DMS114 treated with DMSO at 0.1 percent for 48 hours (cell line): Measurements from ENCODE around the gene MYO5C.

Experiments used
- DNase-seq: peaks from one replicate; lab custom pipeline; 2025; ENCODE audit not compliant: unreplicated experiment; lab: John Stamatoyannopoulos, UW

Gene MYO5C, protein sequence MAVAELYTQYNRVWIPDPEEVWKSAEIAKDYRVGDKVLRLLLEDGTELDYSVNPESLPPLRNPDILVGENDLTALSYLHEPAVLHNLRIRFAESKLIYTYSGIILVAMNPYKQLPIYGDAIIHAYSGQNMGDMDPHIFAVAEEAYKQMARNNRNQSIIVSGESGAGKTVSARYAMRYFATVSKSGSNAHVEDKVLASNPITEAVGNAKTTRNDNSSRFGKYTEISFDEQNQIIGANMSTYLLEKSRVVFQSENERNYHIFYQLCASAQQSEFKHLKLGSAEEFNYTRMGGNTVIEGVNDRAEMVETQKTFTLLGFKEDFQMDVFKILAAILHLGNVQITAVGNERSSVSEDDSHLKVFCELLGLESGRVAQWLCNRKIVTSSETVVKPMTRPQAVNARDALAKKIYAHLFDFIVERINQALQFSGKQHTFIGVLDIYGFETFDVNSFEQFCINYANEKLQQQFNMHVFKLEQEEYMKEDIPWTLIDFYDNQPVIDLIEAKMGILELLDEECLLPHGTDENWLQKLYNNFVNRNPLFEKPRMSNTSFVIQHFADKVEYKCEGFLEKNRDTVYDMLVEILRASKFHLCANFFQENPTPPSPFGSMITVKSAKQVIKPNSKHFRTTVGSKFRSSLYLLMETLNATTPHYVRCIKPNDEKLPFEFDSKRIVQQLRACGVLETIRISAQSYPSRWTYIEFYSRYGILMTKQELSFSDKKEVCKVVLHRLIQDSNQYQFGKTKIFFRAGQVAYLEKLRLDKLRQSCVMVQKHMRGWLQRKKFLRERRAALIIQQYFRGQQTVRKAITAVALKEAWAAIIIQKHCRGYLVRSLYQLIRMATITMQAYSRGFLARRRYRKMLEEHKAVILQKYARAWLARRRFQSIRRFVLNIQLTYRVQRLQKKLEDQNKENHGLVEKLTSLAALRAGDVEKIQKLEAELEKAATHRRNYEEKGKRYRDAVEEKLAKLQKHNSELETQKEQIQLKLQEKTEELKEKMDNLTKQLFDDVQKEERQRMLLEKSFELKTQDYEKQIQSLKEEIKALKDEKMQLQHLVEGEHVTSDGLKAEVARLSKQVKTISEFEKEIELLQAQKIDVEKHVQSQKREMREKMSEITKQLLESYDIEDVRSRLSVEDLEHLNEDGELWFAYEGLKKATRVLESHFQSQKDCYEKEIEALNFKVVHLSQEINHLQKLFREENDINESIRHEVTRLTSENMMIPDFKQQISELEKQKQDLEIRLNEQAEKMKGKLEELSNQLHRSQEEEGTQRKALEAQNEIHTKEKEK (N-terminal part only)

DNA sequence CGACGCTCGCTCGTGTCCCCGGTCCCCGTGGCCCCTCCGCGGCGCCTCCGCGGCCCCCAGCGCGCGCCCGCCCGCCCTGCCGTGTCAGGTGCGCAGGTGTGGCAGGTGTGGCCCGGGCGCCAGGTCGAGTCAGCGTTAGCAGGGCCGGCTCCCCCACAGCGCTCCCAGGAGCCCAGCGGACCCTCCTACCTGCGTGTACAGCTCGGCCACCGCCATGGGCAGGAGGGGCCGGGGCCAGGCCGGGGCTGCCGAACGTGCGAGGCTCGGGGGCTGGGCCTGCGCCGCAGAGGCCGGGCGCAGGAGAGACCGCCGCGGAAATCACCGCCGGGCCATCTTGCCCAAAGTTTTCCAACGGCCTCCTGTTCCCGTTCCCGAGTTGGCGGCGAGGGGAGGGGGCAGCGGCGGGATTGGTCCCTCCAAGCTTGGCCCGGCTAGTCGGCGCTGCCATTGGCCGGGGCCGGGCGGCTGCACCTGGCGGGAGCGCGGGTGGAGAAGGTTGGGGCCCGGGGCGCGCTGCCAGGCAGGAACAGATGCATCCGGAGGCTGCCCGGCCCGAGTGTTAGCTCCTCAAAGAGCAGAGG is at the start of gene MYO5C:
TSS of gene MYO5C (minus strand) at position 384 of the 581 bp plus-strand sequence. CDS start at position 216, 168 bp downstream.
- peak; percentile 15 for DNase-seq

DNA sequence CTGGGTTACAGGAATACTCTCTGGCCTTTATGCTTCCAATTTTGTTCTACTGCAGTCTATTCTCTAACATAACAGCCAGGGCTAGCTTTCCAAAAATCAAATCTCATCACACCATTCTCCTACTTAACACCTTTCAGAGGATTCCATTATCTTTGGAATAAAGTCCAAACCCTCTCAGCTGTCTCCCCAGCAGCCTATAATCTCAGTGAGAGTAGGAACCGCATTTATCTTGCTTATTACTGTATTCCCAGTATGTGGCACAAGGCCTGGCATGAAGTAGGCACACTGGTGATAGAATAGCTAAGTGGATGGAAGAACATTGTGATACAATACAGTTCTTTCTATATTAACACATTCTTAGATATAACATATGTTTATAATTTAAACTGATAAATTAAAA is 49.0 kb upstream of the MYO5C start:
- no peak for DNase-seq

DNA sequence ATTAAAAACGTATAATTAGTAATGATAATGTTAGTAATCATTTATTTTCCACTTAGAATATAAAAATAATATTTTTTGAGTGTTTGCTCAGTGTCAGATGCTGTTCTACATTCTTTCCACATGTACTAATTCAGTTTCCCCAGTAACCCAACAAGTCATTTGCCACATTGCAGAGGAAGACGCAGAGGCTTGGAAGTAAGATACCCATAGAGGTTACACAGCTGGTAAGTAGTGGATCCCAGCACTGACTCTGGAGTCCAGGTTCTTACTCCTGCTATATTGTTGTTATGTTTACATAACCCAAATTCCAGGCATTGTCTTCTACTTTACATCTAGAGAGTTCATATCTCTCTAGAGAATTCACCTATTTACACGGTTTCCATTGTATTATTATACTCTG is 48.2 kb upstream of the MYO5C start:
- no peak for DNase-seq

DNA sequence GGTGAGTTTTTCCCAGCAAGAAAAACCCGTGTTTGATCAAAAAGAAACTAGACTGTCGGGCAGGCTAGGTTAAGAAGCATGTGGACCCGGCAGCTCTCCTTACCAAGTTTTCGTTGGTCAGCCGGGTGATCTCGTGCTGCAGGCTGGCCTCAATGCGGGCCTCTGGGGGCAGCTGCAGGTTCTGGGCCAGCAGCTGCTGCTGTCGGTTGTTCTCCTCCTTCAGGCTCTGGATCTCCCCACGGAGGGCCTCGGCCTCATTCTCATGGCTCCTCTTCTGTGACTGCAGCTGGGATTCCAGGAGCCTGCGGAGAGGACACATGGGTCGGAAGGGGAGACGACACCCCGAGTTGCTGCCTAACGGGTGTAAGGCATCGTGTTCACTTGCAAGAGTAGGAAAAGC is 44.5 kb upstream of the MYO5C start:
- DNase-seq, result no peak

DNA sequence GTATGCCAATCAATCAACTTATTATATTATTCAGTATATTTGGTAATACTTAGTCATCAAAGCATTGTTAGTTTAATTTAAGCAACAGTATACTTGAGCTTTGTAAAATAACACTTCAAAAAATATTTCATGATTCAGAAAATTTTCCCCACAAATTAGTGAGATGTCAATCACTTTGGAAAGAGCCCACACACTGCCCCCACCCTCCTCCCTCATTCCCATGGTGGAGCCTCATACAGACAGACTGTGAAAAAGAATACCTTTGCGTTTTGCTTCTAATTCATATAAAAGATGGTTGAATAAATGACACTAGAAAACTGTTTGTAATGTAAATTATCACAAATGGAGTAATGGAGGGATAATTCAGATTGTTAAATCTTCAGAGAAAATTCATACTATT is 43.3 kb upstream of the MYO5C start:
- DNase-seq, result no peak

DNA sequence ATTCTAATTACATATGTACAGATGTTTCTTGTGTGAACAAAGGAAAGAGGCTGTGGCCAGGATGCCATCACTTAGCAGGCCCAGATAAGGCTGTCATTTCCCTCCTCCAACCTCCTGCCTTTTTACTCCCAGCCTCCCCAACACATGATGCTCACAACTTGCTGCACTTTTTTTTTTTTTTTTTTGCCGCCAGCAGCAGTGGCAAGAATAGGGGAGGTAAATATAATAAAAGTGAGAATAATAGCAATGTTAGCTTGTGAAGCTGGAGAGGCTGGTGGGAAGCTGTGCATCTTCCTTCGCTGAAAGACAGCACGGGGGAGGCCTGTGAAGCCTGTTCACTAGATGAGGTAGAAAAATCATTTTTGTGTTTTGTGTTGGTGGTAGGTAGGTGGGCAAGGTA is 42.5 kb upstream of the MYO5C start:
- no peak for DNase-seq

DNA sequence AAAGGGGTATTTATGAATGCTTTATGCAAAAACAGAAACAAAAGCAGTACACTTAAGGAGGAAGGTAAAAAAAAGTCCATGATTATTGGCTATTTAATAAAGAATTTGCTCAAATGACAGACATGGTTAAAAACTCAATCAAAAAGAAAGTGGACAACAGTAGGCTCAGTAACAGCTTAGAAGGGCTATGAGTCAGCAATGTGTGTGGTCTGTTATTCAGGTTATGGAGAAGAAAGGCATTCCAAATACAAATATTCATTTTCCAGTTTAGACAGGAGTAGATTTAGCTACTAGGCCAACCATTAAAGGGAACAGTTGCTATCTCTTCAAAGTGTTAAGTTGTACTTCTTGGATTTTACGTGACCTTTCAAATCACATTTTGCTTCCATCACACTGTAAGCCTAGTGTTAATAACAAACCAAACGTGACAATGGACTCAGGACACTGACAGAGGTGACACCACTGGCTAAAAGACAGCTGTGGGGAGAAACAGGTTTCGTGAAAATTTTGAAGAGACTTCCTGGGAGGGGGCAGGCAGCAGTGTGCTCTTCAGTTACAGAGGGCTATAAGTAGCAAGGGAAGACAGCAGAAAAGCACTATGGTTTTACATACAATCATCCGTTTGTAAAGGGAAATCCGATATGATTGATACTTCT is 41.7 kb upstream of the MYO5C start:
- no peak for DNase-seq

DNA sequence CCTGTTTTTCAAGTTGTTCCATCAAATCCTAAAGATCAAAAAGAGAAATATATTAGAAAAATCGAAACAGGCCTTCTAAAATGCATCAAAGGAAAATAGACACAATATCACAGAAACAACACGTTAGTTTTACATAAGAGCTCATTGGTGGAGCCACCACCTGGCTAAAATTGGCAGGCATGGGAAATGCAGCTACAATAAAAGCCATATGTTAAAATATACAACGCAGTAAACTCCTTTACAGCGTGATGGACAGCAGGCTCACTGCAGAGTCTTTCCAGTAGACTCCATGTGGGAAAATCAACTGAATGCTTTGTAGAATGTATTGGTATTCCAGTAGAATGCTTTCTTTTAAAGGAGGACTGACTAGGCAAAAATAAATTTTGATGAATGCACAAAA is 40.9 kb upstream of the MYO5C start:
- DNase-seq, result no peak

DNA sequence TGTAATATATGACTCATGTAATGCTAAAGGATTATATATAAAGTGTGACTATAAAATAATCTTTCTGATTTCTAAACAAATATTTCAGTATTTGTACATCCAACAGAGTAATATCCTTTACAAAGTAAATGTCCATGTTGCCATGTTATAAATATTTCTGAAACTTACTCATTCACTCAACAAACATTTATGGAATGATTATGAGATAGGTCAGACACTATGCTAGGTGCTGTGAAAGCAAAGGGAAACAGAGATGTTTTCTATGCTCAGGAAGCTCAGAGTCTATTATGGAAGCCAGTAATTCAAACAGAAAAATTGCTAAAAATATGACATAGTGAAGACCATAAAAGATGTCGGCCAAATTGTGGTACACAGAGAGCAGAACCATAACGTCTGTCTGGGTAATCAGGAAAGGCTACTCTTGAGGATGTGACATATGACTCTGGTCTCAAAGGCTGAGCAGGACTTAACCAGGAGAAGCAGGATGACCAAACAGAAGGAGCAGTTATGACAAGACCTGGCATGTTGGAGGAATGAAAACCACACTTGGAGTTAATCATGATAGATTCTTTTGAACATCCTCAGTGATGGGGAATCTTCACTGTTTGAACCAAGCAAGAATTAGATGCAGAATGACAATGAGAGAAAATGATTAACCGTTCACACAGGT is 39.0 kb upstream of the MYO5C start:
- DNase-seq, result no peak

DNA sequence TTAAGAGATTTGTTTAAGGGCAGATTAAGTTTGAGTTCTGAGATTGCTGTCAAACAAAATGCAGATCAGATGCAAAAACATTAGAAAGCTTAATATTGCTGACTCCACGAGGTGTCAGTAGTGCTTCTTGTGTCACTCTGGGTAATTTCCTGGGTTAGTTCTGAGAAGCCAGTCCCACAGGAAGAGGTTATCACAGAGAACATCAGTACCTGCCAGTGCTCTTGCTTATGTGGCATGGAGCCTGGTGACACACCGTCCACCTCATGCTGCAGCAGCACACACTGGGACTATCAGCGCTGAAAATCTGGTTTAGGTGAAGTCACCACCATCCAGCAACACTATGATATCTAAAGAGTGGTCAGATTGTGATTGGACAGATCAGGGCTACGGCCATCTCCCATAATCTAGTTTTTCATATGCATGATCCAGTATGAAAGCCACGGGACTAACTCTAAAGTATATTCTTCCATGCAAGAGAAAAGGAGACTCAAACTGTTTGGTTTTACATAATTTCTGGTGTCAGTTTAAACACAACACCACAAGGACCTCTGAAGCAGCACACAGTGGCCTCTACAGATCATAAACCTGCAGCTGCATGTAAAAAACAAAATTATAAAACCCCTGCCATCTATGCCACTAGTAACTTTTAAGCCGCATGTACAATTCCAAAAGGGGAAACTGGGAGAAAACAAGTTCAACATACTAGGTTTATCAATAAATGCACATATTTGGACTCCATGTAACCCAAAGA is 36.1 kb upstream of the MYO5C start:
- no peak for DNase-seq

DNA sequence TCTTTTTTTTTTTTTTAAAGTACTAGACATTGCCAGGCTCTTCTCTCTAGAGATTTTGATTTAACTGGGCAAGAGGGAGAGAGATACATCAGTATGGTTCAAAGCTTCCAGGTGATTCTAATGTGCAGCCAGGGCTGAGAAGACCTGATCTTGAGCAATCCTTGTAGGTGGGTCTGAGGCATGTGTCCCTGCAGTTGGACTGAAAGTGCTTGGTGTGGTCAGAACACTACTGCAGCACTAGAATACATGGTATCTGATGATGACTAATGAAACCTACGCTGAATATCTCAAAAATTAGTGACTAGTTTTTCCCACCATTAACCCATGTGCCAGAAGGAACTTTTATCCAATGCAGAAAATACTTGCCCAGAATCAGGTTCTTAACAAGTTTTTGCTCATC is 34.4 kb upstream of the MYO5C start:
- DNase-seq, result no peak

DNA sequence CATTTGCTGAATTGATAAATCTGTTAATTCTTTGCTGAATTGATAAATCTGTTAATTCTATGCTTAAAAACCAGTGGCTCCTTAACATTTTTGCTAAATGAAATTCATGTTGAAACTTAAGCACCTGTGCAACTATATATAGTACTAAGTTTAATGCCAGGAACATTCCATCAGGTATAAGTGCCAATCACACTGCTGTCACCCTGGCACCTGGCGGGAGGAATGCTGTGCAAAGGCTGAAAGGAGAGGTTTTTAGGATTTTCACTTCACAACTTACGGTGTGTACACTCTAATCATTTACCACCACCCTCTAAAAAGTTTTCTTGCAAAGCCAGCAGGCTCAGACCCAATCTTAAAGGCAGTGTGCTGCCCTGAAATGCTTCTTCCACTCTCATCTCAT is 33.5 kb upstream of the MYO5C start:
- DNase-seq, result no peak

DNA sequence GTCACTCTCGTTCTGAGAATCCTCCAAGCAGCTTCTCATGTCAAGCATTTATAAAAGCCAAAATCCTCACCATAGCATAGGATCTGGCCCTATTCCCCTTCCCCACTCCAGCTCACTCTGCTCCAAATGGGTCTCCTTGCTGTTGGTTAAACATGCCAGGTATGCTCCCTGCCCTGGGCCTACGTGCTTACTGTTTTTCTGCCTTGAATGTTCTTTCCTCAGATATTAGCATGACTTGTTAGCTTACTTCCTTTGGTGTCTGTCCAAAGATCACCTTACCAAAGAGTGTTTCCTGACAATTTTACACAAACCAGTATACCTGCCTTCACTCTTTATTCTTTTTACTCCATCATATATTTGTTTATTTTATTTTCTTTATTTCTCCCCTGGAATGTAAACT is 33.1 kb upstream of the MYO5C start:
- DNase-seq, result no peak

DNA sequence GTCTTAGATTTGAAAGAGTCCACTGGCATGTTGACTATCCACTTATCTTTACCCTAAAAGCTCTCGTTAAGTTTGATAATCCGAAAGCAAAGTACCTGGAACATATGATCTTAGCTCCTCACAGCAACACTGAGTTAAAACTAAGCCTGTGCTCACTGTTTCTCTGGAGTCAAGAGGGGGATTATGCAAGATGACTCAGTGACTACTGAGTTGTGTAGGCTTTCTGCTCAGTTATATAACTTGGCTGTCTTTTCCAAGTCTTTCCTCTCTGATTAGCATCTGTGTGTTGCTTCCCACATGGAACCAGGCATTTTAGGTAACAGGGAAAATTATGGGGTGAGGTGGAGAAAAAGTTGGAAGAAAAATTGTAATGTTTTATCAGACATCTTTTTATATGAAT is 31.2 kb upstream of the MYO5C start:
- DNase-seq, result no peak

DNA sequence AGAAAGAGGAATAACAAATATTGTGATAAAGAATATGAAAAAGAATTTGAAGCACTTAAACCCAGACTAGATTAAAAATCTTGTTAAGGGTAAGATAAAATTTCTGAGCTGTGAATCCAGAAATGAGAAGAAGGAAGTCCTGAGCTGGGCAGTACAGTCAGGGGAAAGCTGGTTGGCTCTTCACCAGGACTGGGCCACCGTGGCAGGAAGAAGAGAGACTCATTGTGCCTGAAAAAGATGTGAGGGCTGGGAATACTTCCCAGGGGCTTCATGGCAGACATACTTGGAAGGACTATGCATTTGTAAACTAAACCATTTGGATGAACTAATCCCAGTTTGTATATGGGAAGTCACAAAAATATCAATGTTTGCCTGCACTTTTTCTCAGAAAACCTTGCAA is 28.5 kb upstream of the MYO5C start:
- no peak for DNase-seq

DNA sequence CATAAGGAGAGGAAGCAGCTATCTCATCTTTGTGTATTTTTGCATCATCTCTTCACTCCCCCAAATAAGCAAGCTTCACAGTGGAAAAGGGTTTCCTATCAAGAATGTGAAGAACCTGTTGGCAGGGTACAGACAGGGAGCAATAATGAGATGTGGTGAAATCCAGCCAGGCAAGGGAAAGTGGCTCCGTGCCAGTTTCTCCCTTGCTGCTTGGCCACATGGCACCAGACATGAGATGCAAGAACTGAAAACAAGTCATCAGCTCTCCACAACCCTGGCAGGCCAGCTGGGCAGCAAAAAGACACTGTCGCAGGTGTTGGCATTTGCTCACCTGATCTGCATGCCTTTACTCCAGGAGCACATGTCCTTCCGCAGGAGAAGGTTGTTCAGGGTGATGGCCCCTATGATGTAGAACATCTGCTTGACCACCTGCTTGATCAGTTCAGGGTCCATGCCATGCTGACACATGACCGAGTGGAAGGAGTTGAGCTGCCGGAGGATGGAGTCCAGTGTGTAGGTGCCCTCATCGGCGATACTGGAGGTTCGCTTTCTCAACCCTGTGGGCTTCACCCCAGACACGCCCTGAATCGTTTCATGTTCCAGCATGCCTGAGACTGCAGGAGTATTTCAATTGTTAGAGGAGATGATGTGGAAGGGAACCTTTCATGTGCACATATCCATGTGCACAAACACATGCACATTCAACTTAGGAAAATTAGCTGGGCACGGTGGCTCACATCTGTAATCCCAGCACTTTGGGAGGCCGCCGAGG is 23.3 kb upstream of the MYO5C start:
- no peak for DNase-seq

DNA sequence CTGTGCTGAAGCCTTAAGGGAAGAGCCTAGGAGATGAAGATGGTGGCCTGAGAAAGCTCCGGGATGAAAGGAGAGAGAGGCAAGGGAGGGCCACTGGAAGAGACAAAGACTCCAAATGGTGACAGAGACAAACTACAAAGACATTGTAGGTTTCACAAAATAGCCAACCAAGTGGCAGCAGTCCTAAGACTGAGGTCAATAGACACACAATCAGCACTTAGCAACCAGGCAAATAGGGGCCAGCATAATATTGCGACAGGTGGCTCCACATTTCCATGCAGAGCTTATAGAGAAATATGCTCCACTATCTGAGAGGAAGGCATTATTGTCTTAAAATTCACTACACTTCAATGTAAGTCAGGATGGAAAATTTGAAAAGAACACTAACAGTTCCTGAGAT is 22.1 kb upstream of the MYO5C start:
- no peak for DNase-seq

DNA sequence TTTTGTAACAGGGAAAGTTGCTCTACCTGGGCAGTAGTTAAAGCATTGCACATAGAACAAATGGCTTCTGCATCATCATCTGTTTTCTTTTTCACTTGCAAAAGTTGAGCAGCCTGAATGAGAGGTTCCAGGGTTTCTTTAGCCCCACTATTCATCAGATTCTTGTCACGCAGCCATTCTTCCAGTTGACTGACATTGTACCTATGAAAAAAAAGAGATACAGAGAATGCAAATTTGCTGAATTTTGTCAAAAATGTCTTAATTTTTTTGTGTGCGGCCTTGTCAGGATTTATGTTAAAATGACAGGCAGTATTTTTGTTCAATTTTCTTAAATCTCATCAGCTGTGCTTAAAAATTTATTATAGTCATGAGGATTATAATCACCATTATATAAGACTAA is 21.4 kb upstream of the MYO5C start:
- no peak for DNase-seq

DNA sequence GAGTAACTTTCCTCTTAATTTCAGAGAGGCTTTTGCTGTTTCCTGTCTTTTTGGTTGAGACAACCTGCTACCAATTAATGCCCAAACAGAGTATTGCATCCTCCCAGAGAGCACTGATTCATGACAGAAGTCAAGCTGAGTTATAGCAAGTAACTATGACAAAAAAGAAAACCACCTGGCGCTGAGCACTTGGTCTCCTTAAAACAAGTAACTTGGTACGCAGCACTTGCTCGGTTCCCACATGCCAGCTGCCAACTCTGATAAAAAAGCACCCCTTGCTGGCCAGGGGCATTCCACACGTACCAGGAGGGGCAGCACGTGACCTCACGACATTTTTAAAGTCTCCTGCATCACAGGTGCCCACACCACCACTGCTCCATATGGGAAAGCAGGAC is 13.5 kb upstream of the MYO5C start:
- no peak for DNase-seq
